ENCODE measurements around the gene B3GNT2.

- TF ChIP-seq, protein P1, sequence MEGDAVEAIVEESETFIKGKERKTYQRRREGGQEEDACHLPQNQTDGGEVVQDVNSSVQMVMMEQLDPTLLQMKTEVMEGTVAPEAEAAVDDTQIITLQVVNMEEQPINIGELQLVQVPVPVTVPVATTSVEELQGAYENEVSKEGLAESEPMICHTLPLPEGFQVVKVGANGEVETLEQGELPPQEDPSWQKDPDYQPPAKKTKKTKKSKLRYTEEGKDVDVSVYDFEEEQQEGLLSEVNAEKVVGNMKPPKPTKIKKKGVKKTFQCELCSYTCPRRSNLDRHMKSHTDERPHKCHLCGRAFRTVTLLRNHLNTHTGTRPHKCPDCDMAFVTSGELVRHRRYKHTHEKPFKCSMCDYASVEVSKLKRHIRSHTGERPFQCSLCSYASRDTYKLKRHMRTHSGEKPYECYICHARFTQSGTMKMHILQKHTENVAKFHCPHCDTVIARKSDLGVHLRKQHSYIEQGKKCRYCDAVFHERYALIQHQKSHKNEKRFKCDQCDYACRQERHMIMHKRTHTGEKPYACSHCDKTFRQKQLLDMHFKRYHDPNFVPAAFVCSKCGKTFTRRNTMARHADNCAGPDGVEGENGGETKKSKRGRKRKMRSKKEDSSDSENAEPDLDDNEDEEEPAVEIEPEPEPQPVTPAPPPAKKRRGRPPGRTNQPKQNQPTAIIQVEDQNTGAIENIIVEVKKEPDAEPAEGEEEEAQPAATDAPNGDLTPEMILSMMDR (IDR thresholded peaks at IDR 0.05): no peak
- no peak for TF ChIP-seq EZH2 (IDR thresholded peaks at IDR 0.05; ENCODE audit: borderline replicate concordance, insufficient read depth, low read depth, low read length, poor library complexity, severe bottlenecking)
Measured at GRCh38 chr2:62216113-62216512, 20.2 kb downstream of the B3GNT2 start.

Measured in B cell (primary cell).